ENCODE results near the gene AHR.
"Not testable (repeated sequence)": the region's sequence is repeated elsewhere in the genome, so short reads cannot be mapped to it uniquely, and the experiment has no call there.

The AHR gene

DNA sequence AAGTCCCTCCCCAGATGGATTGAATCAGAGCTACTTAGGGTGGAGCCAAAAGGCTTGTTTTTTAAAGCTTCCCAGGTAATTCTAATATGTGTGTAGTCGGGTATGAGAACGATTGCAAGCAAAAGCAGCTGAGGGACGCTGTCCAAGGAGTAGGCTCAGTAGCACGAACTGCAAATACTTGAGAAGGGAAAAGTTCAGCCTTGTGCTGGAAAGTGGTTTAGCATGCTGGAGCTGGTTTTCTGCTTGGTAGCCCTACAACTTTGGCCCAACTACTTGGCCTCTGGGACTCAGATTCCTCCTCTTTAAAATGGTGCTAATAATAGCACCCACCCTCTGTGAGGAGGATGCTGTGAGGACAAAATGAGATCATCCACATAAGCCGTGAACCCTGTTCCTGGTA is 76.2 kb downstream of the AHR start:
- no peak overlapping the region for H3K4me3 ChIP-seq (ENCODE audit: low read depth, low read length)
- TF ChIP-seq, protein P1, sequence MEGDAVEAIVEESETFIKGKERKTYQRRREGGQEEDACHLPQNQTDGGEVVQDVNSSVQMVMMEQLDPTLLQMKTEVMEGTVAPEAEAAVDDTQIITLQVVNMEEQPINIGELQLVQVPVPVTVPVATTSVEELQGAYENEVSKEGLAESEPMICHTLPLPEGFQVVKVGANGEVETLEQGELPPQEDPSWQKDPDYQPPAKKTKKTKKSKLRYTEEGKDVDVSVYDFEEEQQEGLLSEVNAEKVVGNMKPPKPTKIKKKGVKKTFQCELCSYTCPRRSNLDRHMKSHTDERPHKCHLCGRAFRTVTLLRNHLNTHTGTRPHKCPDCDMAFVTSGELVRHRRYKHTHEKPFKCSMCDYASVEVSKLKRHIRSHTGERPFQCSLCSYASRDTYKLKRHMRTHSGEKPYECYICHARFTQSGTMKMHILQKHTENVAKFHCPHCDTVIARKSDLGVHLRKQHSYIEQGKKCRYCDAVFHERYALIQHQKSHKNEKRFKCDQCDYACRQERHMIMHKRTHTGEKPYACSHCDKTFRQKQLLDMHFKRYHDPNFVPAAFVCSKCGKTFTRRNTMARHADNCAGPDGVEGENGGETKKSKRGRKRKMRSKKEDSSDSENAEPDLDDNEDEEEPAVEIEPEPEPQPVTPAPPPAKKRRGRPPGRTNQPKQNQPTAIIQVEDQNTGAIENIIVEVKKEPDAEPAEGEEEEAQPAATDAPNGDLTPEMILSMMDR (IDR thresholded peaks at IDR 0.05; ENCODE audit: borderline replicate concordance, insufficient read depth, low read depth, low read length) = no peak

DNA sequence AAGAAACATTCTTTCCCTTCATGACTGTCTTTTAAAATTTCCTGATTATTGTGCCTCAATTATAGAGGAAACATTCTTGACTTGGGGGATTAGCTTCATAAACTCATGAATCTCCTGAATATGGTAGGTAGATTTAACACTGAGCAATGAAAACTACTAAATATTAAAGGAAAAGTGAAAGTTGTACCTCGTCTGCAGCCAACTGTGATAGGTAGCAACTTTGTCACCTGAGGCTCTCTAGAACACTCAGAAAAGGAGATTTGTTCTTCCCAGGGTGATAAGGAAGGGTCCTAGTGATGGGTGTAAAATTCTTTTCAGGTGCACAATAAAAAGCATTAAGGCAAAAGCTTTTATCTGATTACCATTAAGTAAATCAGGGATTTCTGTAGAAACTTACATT is 78.1 kb downstream of the AHR start:
- H3K4me3 ChIP-seq (ENCODE audit: low read depth, low read length) = no peak overlapping the region
- TF ChIP-seq, protein P1 (IDR thresholded peaks at IDR 0.05; ENCODE audit: borderline replicate concordance, insufficient read depth, low read depth, low read length) = no peak

DNA sequence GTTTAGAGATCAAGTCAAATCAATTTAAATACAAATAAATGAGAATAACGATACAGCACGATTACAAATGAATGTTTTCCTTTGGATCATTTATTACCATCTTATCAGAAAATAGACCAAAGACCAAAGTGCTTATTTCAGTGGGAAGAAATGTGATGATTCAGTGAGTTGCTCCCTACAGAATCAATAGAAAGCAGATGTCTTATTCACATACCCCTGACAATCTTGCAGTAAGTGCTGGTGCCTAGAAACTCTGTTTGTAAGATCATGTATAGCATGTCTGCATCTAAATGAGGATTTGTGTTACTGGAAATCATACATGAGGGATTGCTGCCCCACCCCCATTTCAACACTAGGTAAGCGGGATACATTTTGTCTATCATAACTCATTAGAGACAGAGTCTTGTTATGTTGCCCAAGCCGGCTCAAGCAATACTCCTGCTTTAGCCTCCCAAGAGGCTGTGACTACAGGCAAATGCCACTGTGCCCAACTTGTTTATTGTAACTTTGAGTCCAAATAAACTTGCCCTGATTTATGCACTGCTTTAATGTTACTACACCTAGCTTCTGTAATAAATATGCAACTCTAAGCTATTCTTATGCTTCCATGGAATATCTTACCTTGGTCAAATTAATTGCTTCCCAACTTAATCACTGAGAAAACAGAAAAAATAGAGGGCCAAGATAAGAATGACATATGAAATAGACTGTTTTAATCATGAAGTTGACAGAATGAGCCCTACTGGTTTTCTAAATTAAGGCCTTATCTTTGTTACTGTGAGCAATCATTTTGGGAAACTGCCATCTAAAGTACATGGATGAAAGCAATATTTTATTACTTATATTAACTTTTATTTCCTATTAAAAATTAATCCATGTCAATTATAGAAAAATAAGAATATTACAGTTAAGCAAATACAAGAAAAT is 82.5 kb downstream of the AHR start:
- TF ChIP-seq, protein P1 (IDR thresholded peaks at IDR 0.05; ENCODE audit: borderline replicate concordance, insufficient read depth, low read depth, low read length) = no peak

DNA sequence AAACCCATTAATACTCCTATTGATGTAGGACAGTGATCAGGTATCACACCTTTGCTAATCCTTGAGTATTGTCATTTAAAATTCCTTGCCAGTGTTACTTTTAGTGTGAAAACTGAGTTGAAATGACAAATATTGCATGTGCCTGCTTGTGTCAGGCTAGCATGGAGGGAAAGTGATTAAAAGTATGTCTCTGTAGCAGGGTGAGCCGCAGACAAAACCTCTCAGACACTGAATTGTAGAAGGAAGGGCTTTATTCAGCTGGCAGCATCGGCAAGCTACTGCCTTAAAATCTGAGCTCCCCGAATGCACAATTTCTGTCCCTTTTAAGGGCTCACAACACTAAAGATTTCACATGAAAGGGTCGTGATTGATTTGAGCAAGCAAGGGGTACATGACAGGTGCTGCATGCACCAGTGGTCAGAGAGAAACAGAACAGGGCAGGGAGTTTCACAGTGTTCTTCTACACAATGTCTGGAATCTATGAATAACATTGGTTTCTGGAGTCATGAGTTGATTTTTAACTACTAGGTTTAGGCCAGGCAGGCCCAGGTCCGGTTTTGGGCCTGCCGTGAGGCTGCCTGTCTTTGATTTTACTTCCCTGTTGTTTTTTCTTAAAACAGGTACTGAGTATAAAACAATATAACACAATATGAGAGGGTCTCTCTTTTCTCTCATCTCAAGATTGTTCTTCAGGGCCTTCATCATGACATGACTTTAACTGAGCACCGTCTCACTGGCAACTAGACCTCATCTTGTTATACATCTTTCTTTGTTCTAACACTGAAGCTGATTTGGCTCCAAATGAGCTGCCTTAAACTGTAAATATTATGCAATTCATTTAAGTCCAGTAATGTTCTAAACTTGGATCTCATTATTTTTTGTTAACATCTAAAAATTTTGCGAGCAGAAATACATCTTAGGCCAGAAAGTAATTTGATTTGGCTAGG is 84.2 kb downstream of the AHR start:
- H3K4me3 ChIP-seq (ENCODE audit: low read depth, low read length) = not testable (repeated sequence)

More for the DNA sequence above, 82.5 kb downstream of the AHR start:
- no peak overlapping the region for H3K4me3 ChIP-seq (ENCODE audit: low read depth, low read length)

DNA sequence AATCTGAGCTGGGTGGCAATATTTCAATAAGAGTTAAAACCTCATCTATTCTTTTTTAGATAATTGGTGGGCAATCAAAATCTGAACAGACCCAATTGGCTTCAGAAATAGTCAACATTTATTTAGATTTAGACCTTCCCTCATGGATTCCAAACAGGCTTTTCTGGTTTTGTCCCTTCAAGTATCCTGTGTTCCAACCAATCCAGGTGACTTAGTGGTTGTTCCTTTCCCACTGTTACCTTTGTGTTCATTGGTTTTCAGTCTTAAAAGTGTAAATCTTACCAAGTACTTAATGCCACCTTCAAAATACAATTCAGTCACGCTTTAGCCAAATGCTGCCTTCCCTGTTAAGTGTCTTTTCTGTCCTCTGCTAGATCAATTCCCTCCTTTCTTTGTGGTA is 85.9 kb downstream of the AHR start:
- TF ChIP-seq, protein P1 (IDR thresholded peaks at IDR 0.05; ENCODE audit: borderline replicate concordance, insufficient read depth, low read depth, low read length) = no peak
- H3K4me3 ChIP-seq (ENCODE audit: low read depth, low read length) = no peak overlapping the region

DNA sequence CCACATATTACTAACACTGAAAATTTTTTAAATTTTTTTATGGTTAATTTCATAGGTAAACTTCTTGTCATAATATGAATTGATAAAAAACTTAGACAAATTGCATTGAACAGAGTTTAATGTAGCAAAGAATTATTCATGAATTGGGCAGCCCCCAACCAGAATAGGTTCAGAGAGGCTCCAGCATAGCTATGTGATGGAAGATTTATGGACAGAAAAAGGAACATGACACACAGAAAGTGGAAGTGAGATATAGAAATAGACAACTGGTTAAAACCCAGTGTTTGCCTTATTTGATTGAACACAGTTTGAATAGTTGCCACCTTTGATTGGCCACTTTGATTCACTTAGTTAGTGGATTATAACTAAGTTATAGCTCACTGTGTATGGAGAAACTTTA is 87.2 kb downstream of the AHR start:
- H3K4me3 ChIP-seq (ENCODE audit: low read depth, low read length) = no peak overlapping the region
- TF ChIP-seq, protein P1 (IDR thresholded peaks at IDR 0.05; ENCODE audit: borderline replicate concordance, insufficient read depth, low read depth, low read length) = no peak

DNA sequence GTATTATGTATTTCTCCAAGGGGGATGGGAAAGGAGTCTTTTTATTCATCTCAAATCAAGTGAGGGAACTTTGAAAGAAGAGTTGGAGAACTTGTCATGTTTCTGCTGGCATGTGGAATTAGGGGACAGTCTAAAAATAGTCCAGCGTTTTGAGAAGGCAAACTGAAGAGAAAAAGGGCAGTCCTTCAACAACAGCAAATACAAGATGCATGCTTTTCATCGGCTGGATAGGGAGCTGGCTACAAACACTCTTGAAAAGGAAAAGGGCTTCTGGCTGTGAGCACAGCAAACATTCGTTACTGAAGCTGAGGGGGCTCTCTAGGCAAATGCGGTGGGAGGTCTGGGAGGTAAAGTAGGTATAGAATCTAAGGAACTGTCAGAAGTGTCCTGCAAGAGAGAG is 91.9 kb downstream of the AHR start:
- H3K4me3 ChIP-seq (ENCODE audit: low read depth, low read length) = no peak overlapping the region
- TF ChIP-seq, protein P1 (IDR thresholded peaks at IDR 0.05; ENCODE audit: borderline replicate concordance, insufficient read depth, low read depth, low read length) = no peak
